ENCODE results near the gene ALDH1L1. TPM values are rescaled to one million over a fixed set of nuclear protein-coding genes. Genes with fewer than 3 reads are reported as not detected.

Gene ALDH1L1
- total and polyA plus RNA-seq, 2 of the 13 experiments (the other 11 are each of a cell fraction or from before 2014, with no cell fraction given): 11.2 to 28.7 TPM

GRCh38 chr3:126056681-126057500 lies 123.5 kb downstream of the ALDH1L1 start (continued):
- TF ChIP-seq, protein P1, sequence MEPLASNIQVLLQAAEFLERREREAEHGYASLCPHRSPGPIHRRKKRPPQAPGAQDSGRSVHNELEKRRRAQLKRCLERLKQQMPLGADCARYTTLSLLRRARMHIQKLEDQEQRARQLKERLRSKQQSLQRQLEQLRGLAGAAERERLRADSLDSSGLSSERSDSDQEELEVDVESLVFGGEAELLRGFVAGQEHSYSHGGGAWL (CRISPR knock-in tag; IDR thresholded peaks at IDR 0.05): no peak
- TF ChIP-seq MATR3 (CRISPR knock-in tag; IDR thresholded peaks at IDR 0.05): no peak
- peak; percentile 68; the same call in 1 of the 2 replicates for TF ChIP-seq ZNF724P (CRISPR knock-in tag; IDR thresholded peaks at IDR 0.05; ENCODE audit: borderline replicate concordance)
- TF ChIP-seq, protein P2, sequence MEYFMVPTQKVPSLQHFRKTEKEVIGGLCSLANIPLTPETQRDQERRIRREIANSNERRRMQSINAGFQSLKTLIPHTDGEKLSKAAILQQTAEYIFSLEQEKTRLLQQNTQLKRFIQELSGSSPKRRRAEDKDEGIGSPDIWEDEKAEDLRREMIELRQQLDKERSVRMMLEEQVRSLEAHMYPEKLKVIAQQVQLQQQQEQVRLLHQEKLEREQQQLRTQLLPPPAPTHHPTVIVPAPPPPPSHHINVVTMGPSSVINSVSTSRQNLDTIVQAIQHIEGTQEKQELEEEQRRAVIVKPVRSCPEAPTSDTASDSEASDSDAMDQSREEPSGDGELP (IDR thresholded peaks at IDR 0.05; ENCODE audit: borderline replicate concordance, low read depth): peak; percentile 58; the same call in 1 of the 2 replicates
- no peak for TF ChIP-seq WIZ (CRISPR knock-in tag; IDR thresholded peaks at IDR 0.05)
- TF ChIP-seq NR0B2 (CRISPR knock-in tag; IDR thresholded peaks at IDR 0.05): no peak
- TF ChIP-seq ZNF367 (CRISPR knock-in tag; IDR thresholded peaks at IDR 0.05; ENCODE audit: borderline replicate concordance): no peak
- no peak for TF ChIP-seq ZNF776 (CRISPR knock-in tag; IDR thresholded peaks at IDR 0.05)
- TF ChIP-seq ZNF3 (CRISPR knock-in tag; IDR thresholded peaks at IDR 0.05): no peak
- TF ChIP-seq TIGD3 (CRISPR knock-in tag; IDR thresholded peaks at IDR 0.05; ENCODE audit: borderline replicate concordance): no peak
- peak; percentile 51; the same call in 1 of the 2 replicates for TF ChIP-seq HOXA5 (CRISPR knock-in tag; IDR thresholded peaks at IDR 0.05)
- no peak for TF ChIP-seq NFE2L2 (IDR thresholded peaks at IDR 0.05; ENCODE audit: low read length)
- peak; percentile 72 for TF ChIP-seq KAT8 (CRISPR knock-in tag; IDR thresholded peaks at IDR 0.05)
- no peak for TF ChIP-seq MYNN (CRISPR knock-in tag; IDR thresholded peaks at IDR 0.05; ENCODE audit: low read depth)
- no peak for TF ChIP-seq GLI4 (CRISPR knock-in tag; IDR thresholded peaks at IDR 0.05; ENCODE audit: borderline replicate concordance)
- no peak for TF ChIP-seq ZNF20 (CRISPR knock-in tag; IDR thresholded peaks at IDR 0.05)
- TF ChIP-seq, protein P3, sequence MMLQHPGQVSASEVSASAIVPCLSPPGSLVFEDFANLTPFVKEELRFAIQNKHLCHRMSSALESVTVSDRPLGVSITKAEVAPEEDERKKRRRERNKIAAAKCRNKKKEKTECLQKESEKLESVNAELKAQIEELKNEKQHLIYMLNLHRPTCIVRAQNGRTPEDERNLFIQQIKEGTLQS (CRISPR knock-in tag; IDR thresholded peaks at IDR 0.05): peak; percentile 49; the same call in 1 of the 2 replicates
- TF ChIP-seq HNRNPUL1 (IDR thresholded peaks at IDR 0.05; ENCODE audit: low read depth, low read length): no peak
- peak; percentile 65 for TF ChIP-seq XRCC5 (optimal IDR thresholded peaks at IDR 0.05; ENCODE audit: low read length)
- TF ChIP-seq PLRG1 (conservative IDR thresholded peaks at IDR 0.05): no peak
- no peak for TF ChIP-seq TAF1 (CRISPR knock-in tag; IDR thresholded peaks at IDR 0.05)
- TF ChIP-seq ZNF256 (CRISPR knock-in tag; conservative IDR thresholded peaks at IDR 0.05): no peak
- TF ChIP-seq TAF15 (IDR thresholded peaks at IDR 0.05; ENCODE audit: low read depth, low read length, poor library complexity, severe bottlenecking): no peak
- TF ChIP-seq JUND (CRISPR knock-in tag; IDR thresholded peaks at IDR 0.05): peak; percentile 65; the same call in 1 of the 2 replicates
- no peak for TF ChIP-seq ZFP82 (CRISPR knock-in tag; IDR thresholded peaks at IDR 0.05; ENCODE audit: borderline replicate concordance)
- peak; percentile 71 for TF ChIP-seq MED1 (CRISPR knock-in tag; IDR thresholded peaks at IDR 0.05)
- TF ChIP-seq ZNF772 (CRISPR knock-in tag; IDR thresholded peaks at IDR 0.05): no peak
- TF ChIP-seq NCOA1 (CRISPR knock-in tag; IDR thresholded peaks at IDR 0.05): no peak
- peak; percentile 65; the same call in 1 of the 2 replicates for TF ChIP-seq SALL1 (CRISPR knock-in tag; IDR thresholded peaks at IDR 0.05)

All from HepG2 (cell line).